GM23248 (cell line): ENCODE results near the gene NPC1L1. TPM values are rescaled to one million over a fixed set of nuclear protein-coding genes. Genes with fewer than 3 reads are reported as not detected.
"Not testable (repeated sequence)": the region's sequence is repeated elsewhere in the genome, so short reads cannot be mapped to it uniquely, and the experiment has no call there.

Source experiments
- DNase-seq: peaks from one replicate; pipeline ENCODE4 v3.0.0-alpha.2; 2015
- H2AFZ ChIP-seq: fragments of 200-600 bp; sonication (generic); 2 replicates; pipeline ENCODE4 v1.6.1; 2016; ENCODE audit warnings: antibody characterized with exemption
- H3F3A ChIP-seq: fragments of 200-600 bp; sonication (generic); 2 replicates; pipeline ENCODE4 v1.6.1; 2016; ENCODE audit warnings: mild to moderate bottlenecking, antibody characterized with exemption, mixed run types; ENCODE audit not compliant: insufficient read depth
- H3K27ac ChIP-seq: fragments of 200-600 bp; sonication (generic); 2 replicates; pipeline ENCODE4 v1.5.1; 2016; ENCODE audit warnings: mild to moderate bottlenecking
- H3K27me3 ChIP-seq: fragments of 200-600 bp; sonication (generic); replicated peaks from 2 replicates; pipeline ENCODE4 v1.6.1; 2016; ENCODE audit warnings: mild to moderate bottlenecking; ENCODE audit not compliant: insufficient read depth
- H3K36me3 ChIP-seq: fragments of 200-600 bp; sonication (generic); 2 replicates; pipeline ENCODE4 v1.6.1; 2016; ENCODE audit warnings: low read depth, mild to moderate bottlenecking
- H3K4me1 ChIP-seq: fragments of 200-600 bp; sonication (generic); 2 replicates; pipeline ENCODE4 v1.6.1; 2016; ENCODE audit warnings: mild to moderate bottlenecking; ENCODE audit not compliant: insufficient read depth
- H3K4me2 ChIP-seq: fragments of 200-600 bp; sonication (generic); one replicate; pipeline ENCODE4 v1.6.1; 2016; ENCODE audit warnings: mild to moderate bottlenecking; ENCODE audit not compliant: unreplicated experiment
- H3K4me3 ChIP-seq: fragments of 200-600 bp; sonication (generic); 2 replicates; pipeline ENCODE4 v1.5.1; 2016; ENCODE audit warnings: mild to moderate bottlenecking
- H3K79me2 ChIP-seq: fragments of 200-600 bp; sonication (generic); 2 replicates; pipeline ENCODE4 v1.6.1; 2016; ENCODE audit warnings: mild to moderate bottlenecking; ENCODE audit not compliant: insufficient read depth
- H3K9ac ChIP-seq: fragments of 200-600 bp; sonication (generic); 2 replicates; pipeline ENCODE4 v1.6.1; 2016; ENCODE audit warnings: mild to moderate bottlenecking
- H3K9me2 ChIP-seq: fragments of 200-600 bp; sonication (generic); 2 replicates; pipeline ENCODE4 v1.6.1; 2016; ENCODE audit warnings: mixed run types, mild to moderate bottlenecking, moderate library complexity; ENCODE audit not compliant: insufficient read depth
- H3K9me3 ChIP-seq: fragments of 200-600 bp; sonication (generic); one replicate; pipeline ENCODE4 v1.6.1; 2017; ENCODE audit warnings: low read depth
- H4K20me1 ChIP-seq: fragments of 200-600 bp; sonication (generic); 2 replicates; pipeline ENCODE4 v1.6.0; 2016; ENCODE audit not compliant: insufficient read depth
- EZH2 ChIP-seq: fragments of 200-600 bp; sonication (generic); IDR thresholded peaks from 2 replicates; pipeline ENCODE4 v1.6.1; 2018; ENCODE audit warnings: antibody characterized with exemption, mild to moderate bottlenecking; ENCODE audit not compliant: insufficient read depth, poor library complexity, severe bottlenecking
- EZH2phosphoT487 ChIP-seq: fragments of 200-600 bp; sonication (generic); IDR thresholded peaks from 2 replicates; pipeline ENCODE4 v1.6.1; 2018; ENCODE audit warnings: antibody characterized with exemption, moderate library complexity, mild to moderate bottlenecking, low read depth; ENCODE audit not compliant: insufficient read depth
- WGBS, 2 experiments: methylation state at CpG; one replicate each; pipeline ENCODE4 v1.1.6; 2015 to 2017; ENCODE audit warnings: low lambda C conversion rate in 2 of 2, low coverage in 1 of 2; ENCODE audit errors: missing lambda C conversion rate in 2 of 2; 5-methylcytosine and 5-hydroxymethylcytosine counted together
- in situ Hi-C: fragments of 300-500 bp; cut with MboI; formaldehyde crosslinking; loops from 2 replicates; pipeline ENCODE4 v1.15.0; 2020
- polyA plus RNA-seq: library from polyadenylated mRNA; unstranded; fragments of >200 nt; fragmentation: Nextera tagmentation; extraction: Ambion mirVana; gene quantifications from 2 replicates; pipeline ENCODE4 v1.2.1, GENCODE V29; 2016
- total RNA-seq: library from RNA; depleted of rRNA; stranded (reverse); fragments of >200 nt; shearing (Covaris generic); gene quantifications from 2 replicates; pipeline ENCODE4 v1.2.3, GENCODE V29; 2014

The NPC1L1 gene
- total and polyA plus RNA-seq, 2 experiments from 2014 or later: not detected

- H3K9me3 ChIP-seq: no peaks in the 10 kb centered on the region
- no peaks in the 10 kb centered on the region for H3K9me2 ChIP-seq
- no peak overlapping the region for H2AFZ ChIP-seq
- no peak overlapping the region for H3K27ac ChIP-seq
- in situ Hi-C loops: no loop called here
- H3K27me3 ChIP-seq: no peaks in the 10 kb centered on the region
- no peak overlapping the region for H3K4me2 ChIP-seq
- H3K9ac ChIP-seq: no peak overlapping the region
- no peaks in the 10 kb centered on the region for H3K4me1 ChIP-seq
- H3K79me2 ChIP-seq: no peaks in the 10 kb centered on the region
- no peaks in the 10 kb centered on the region for H3K36me3 ChIP-seq
- H4K20me1 ChIP-seq: no peaks in the 10 kb centered on the region
- H3K4me3 ChIP-seq: no peak overlapping the region
- TF ChIP-seq EZH2phosphoT487 (no peak), EZH2 (no peak)
- no peak for DNase-seq
- 83% methylated on average over 1 of the region's 1 CpG for WGBS, 2 experiments
- no peaks in the 10 kb centered on the region for H3F3A ChIP-seq
These were observed 29.9 kb downstream of the NPC1L1 start for GRCh38 chr7:44511236-44511635.

DNA sequence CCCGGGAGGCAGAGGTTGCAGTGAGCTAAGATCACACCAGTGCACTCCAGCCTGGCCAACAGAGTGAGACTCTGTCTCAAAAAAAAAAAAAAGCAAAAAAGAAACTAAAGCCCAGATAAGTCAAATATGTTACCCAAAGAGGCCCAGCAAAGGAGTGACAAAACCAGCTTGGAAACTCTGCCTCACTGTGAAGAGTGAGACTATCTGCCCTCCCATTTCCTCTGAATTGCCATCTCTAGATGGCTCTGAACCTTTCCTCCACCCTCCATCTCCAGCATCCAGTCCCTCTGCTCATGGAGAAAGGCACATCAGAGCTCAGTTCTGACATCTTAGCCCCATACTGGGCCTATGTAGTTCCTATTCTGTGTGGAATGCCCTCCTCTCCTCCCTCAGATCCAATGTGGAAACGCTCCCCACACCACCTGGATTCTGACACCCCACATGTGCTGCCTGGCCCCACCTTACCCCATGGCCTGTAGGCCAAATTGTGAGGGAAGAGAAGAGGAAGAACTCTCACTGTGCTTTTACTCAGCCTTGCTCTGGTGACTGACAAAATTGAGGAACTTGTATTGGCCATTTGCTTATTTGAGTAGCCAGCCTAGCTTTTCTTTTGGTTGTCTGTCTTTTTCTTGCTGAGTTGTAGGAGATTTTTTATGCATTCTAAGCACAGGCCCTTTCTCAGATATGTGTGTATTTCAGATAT is 32.7 kb downstream of the NPC1L1 start:
- no peak for TF ChIP-seq EZH2
- no peak for TF ChIP-seq EZH2phosphoT487

GRCh38 chr7:44506592-44507288 is 34.4 kb downstream of the NPC1L1 start:
- H3K4me3 ChIP-seq, H3K4me2 ChIP-seq, H4K20me1 ChIP-seq, H3K27ac ChIP-seq, DNase-seq, H3K79me2 ChIP-seq, H3K9me2 ChIP-seq, H3K36me3 ChIP-seq, in situ Hi-C loops, H2AFZ ChIP-seq, H3F3A ChIP-seq, H3K4me1 ChIP-seq, H3K9ac ChIP-seq, H3K9me3 ChIP-seq: not testable (repeated sequence)
- peaks cover 13% of the 10 kb centered on the region for H3K27me3 ChIP-seq
- 44 to 54% methylated on average over 3 of the region's 3 CpGs for WGBS, 2 experiments

More for the DNA sequence above, 32.7 kb downstream of the NPC1L1 start:
- H3K27me3 ChIP-seq: peaks cover 9% of the 10 kb centered on the region; the same call in 1 of the 2 replicates
- H2AFZ ChIP-seq: no peak overlapping the region
- no peaks in the 10 kb centered on the region for H3K79me2 ChIP-seq
- in situ Hi-C loops: no loop called here
- no peaks in the 10 kb centered on the region for H3K9me3 ChIP-seq
- no peaks in the 10 kb centered on the region for H3F3A ChIP-seq
- H3K9me2 ChIP-seq: no peaks in the 10 kb centered on the region
- no peak overlapping the region for H3K27ac ChIP-seq
- no peak for DNase-seq
- no peaks in the 10 kb centered on the region for H3K36me3 ChIP-seq
- H3K9ac ChIP-seq: no peak overlapping the region
- no peaks in the 10 kb centered on the region for H3K4me1 ChIP-seq
- WGBS, 2 experiments: 10 to 18% methylated on average over 2 of the region's 2 CpGs
- H4K20me1 ChIP-seq: no peaks in the 10 kb centered on the region
- H3K4me2 ChIP-seq: no peak overlapping the region
- no peak overlapping the region for H3K4me3 ChIP-seq

DNA sequence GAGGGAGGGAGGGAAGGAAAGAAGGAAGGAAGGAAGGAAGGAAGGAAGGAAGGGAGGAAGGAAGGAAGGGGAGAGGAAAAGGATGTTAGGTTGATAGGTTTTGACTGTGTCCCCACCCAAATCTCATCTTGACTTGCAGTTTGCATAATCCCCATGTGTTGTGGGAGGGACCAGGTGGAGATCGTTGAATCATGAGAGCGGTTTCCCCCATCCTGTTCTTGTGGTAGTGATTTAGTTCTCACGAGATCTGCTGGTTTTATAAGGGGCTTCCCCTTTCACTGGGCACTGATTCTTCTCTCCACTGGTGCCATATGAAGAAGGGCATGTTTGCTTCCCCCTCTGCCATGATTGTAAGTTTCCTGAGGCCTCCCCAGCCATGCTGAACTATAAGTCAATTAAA is 35.5 kb downstream of the NPC1L1 start:
- no peak overlapping the region for H2AFZ ChIP-seq
- no peak for TF ChIP-seq EZH2
- TF ChIP-seq EZH2phosphoT487: no peak
- no peak overlapping the region for H3K4me3 ChIP-seq
- in situ Hi-C loops: no loop called here
- H3K9me2 ChIP-seq: no peaks in the 10 kb centered on the region
- H3K27me3 ChIP-seq: peaks cover 13% of the 10 kb centered on the region
- WGBS, 2 experiments: 29 to 32% methylated on average over 3 of the region's 3 CpGs
- H3K4me2 ChIP-seq: no peak overlapping the region
- no peaks in the 10 kb centered on the region for H3F3A ChIP-seq
- no peaks in the 10 kb centered on the region for H3K79me2 ChIP-seq
- H3K9ac ChIP-seq: no peak overlapping the region
- no peak for DNase-seq
- no peaks in the 10 kb centered on the region for H3K4me1 ChIP-seq
- no peak overlapping the region for H3K27ac ChIP-seq
- H3K36me3 ChIP-seq: no peaks in the 10 kb centered on the region
- no peaks in the 10 kb centered on the region for H4K20me1 ChIP-seq
- H3K9me3 ChIP-seq: no peaks in the 10 kb centered on the region
